B cell (primary cell): ENCODE measurements around the gene UBL4A. TPM values are rescaled to one million over a fixed set of nuclear protein-coding genes. Genes with fewer than 3 reads are reported as not detected.

Source experiments
- ATAC-seq: fragments of 200-7000 bp; cut with Tn5 transposase; one replicate; pipeline ENCODE4 v1.10.0; 2021; ENCODE audit warnings: low read depth, mild to moderate bottlenecking, moderate number of reproducible peaks, moderate library complexity
- CTCF ChIA-PET: fragments of 350-600 bp; sonication (Branson Sonifier 250); formaldehyde crosslinking; loops from one replicate; lab custom pipeline; 2021; ENCODE audit warnings: antibody characterized with exemption, inconsistent platforms; lab: Charles Lee
- POLR2A ChIA-PET: fragments of 350-600 bp; sonication (Branson Sonifier 250); formaldehyde crosslinking; loops from one replicate; lab custom pipeline; 2021; ENCODE audit warnings: antibody characterized with exemption; lab: Charles Lee
- DNase-seq: peaks from one replicate; pipeline ENCODE4 v3.0.0; 2013
- H2AFZ ChIP-seq: 2 replicates; pipeline ENCODE4 v1.6.1; 2012; ENCODE audit warnings: mild to moderate bottlenecking, low read depth, low read length; ENCODE audit not compliant: insufficient read depth, poor library complexity, severe bottlenecking
- H3K27ac ChIP-seq, 2 donors: 1 replicate in 1 of 2; 2 replicates in 1 of 2; pipeline ENCODE4 v1.5.1; 2012 to 2013; ENCODE audit warnings: low read length in 2 of 2, mild to moderate bottlenecking in 2 of 2, moderate library complexity in 1 of 2
- H3K27me3 ChIP-seq, 4 experiments: fragments of 200-600 bp in 1 of 4; sonication (generic) in 1 of 4; replicated peaks in 1 of 4; 1 replicate in 2 of 4; 2 replicates in 2 of 4; pipeline versions ENCODE4 v1.6.1 to v1.7.0; 2013 to 2016; ENCODE audit warnings: low read length in 3 of 4, mild to moderate bottlenecking in 2 of 4, mixed read lengths in 1 of 4, moderate library complexity in 1 of 4; ENCODE audit not compliant: insufficient read depth in 4 of 4, control insufficient read depth in 3 of 4; ENCODE audit errors: control extremely low read depth in 1 of 4
- H3K36me3 ChIP-seq, 2 experiments: replicated peaks in 1 of 2; 1 replicate in 1 of 2; 2 replicates in 1 of 2; pipeline versions ENCODE4 v1.6.1 to v1.7.1; 2013; ENCODE audit warnings: low read length in 1 of 2; ENCODE audit not compliant: insufficient read depth in 2 of 2, control insufficient read depth in 1 of 2; ENCODE audit errors: control extremely low read depth in 1 of 2, extremely low read depth in 1 of 2
- H3K4me1 ChIP-seq, 2 donors: fragments of 200-600 bp in 1 of 2; sonication (generic) in 1 of 2; 1 replicate in 1 of 2; 2 replicates in 1 of 2; pipeline versions ENCODE4 v1.5.1 to v1.6.1; 2013 to 2017; ENCODE audit warnings: low read length in 2 of 2; ENCODE audit not compliant: control insufficient read depth in 2 of 2, insufficient read depth in 2 of 2
- H3K4me2 ChIP-seq: replicated peaks from 2 replicates; pipeline ENCODE3; 2012; ENCODE audit warnings: mild to moderate bottlenecking, low read depth, low read length; ENCODE audit not compliant: poor library complexity, severe bottlenecking
- H3K4me3 ChIP-seq, 5 experiments: fragments of 200-600 bp in 1 of 5; sonication (generic) in 1 of 5; 1 replicate in 3 of 5; 2 replicates in 2 of 5; pipeline versions ENCODE4 v1.5.1 to v1.7.0; 2011 to 2016; ENCODE audit warnings: low read length in 4 of 5, mild to moderate bottlenecking in 4 of 5, low read depth in 2 of 5, control low read depth in 1 of 5, moderate library complexity in 1 of 5; ENCODE audit not compliant: insufficient read depth in 1 of 5; ENCODE audit errors: control extremely low read depth in 1 of 5, extremely low read depth in 1 of 5
- H3K79me2 ChIP-seq: fragments of 200-600 bp; sonication (generic); one replicate; pipeline ENCODE4 v1.6.0; 2016; ENCODE audit warnings: low read length; ENCODE audit not compliant: control insufficient read depth, insufficient read depth
- H3K9ac ChIP-seq: fragments of 200-600 bp; sonication (generic); 2 replicates; pipeline ENCODE4 v1.6.1; 2017; ENCODE audit warnings: mild to moderate bottlenecking, low read length, moderate library complexity
- H3K9me3 ChIP-seq, 3 donors: one replicate each; pipeline versions ENCODE4 v1.6.1 to v1.7.1; 2013; ENCODE audit warnings: low read length in 2 of 3; ENCODE audit not compliant: control insufficient read depth in 2 of 3, insufficient read depth in 1 of 3; ENCODE audit errors: control extremely low read depth in 1 of 3
- H4K20me1 ChIP-seq: 2 replicates; pipeline ENCODE4 v1.6.0; 2012; ENCODE audit warnings: mild to moderate bottlenecking, low read length; ENCODE audit not compliant: insufficient read depth, control insufficient read depth, poor library complexity, severe bottlenecking
- H3K27ac Mint-ChIP-seq: one replicate; pipeline ENCODE4 v1.8.0; 2021; ENCODE audit warnings: mixed read lengths
- H3K27me3 Mint-ChIP-seq: one replicate; pipeline ENCODE4 v1.8.0; 2021; ENCODE audit warnings: mixed read lengths
- H3K4me1 Mint-ChIP-seq: one replicate; pipeline ENCODE4 v1.8.0; 2021; ENCODE audit warnings: mixed read lengths
- H3K4me3 Mint-ChIP-seq: one replicate; pipeline ENCODE4 v1.8.0; 2021; ENCODE audit warnings: mixed read lengths
- H3K9me3 Mint-ChIP-seq: one replicate; pipeline ENCODE4 v1.8.0; 2022; ENCODE audit warnings: mixed read lengths; ENCODE audit not compliant: insufficient read depth
- EZH2 ChIP-seq: IDR thresholded peaks from 2 replicates; pipeline ENCODE4 v1.6.1; 2012; ENCODE audit warnings: borderline replicate concordance, low read depth, mild to moderate bottlenecking, moderate library complexity, low read length; ENCODE audit not compliant: insufficient read depth, poor library complexity, severe bottlenecking
- WGBS: methylation state at CpG from one replicate; pipeline ENCODE4 v1.1.5; 2013; ENCODE audit warnings: missing lambda C conversion rate; ENCODE audit not compliant: insufficient coverage; 5-methylcytosine and 5-hydroxymethylcytosine counted together
- intact Hi-C: fragments of 100-400 bp; cut with micrococcal nuclease; formaldehyde crosslinking; loops from one replicate; pipeline ENCODE4 v1.10.0; 2022
- polyA plus RNA-seq: library from polyadenylated mRNA; depleted of rRNA; stranded (reverse); fragments of >200 nt; gene quantifications from 2 replicates; pipeline ENCODE4 v1.2.3, GENCODE V29; 2012
- total RNA-seq, 2 donors: library from RNA; stranded (reverse); fragments of 120-200 nt in 1 of 2; gene quantifications; 1 replicate in 1 of 2; 2 replicates in 1 of 2; pipeline versions ENCODE4 v1.2.3 to v1.2.4, GENCODE V29; 2013 to 2022
- TF ChIP-seq, protein P1 (sequence below): fragments of 200-600 bp; IDR thresholded peaks from one replicate; pipeline ENCODE4 v1.8.0; 2022; ENCODE audit warnings: antibody characterized with exemption, mild to moderate bottlenecking

UBL4A gene
- total and polyA plus RNA-seq, 2 donors (not counting 1 experiment from before 2014, with no cell fraction given), result 13.1 to 23.3 TPM

DNA sequence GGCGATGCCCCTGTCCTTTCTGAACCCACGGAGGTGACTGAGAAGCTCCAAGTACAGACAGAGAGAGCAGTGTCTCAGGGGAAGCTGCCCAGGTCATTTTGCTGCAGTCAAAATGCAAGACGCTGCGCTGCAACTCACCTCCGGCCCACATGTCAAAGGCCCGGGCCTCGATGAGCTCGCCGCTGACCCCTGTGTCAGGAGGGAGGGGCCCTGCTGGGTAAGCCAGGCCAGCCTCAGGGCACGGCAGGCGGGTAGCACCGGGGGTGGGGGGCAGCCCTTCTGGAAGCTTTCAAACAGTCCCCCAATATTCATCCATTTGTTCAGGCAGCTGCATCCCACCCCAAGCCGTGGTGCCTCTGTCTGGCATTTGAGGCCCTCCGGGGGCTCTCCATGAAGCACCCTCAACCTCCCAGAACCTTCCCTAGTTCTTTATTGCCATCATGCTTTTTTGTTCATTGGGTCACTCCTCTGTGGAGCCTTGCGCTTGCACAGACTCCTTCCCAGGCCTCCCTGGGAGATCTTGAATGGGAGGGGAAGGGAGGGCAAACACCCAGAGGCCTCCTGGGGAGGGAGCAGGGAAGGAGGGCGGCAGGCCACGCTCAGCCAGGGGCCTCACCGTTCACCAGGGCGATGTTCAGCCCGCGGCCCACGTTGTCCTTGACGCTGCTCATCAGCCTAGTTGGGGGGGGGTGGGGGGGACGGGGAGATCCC, 21.4 kb upstream of the UBL4A start:
- H3K27ac Mint-ChIP-seq, result no peak overlapping the region
- H3K9me3 Mint-ChIP-seq, result no peaks in the 10 kb centered on the region
- no peaks in the 10 kb centered on the region for H3K27me3 Mint-ChIP-seq
- ATAC-seq (no peak), DNase-seq (no peak)
- TF ChIP-seq, protein P1, sequence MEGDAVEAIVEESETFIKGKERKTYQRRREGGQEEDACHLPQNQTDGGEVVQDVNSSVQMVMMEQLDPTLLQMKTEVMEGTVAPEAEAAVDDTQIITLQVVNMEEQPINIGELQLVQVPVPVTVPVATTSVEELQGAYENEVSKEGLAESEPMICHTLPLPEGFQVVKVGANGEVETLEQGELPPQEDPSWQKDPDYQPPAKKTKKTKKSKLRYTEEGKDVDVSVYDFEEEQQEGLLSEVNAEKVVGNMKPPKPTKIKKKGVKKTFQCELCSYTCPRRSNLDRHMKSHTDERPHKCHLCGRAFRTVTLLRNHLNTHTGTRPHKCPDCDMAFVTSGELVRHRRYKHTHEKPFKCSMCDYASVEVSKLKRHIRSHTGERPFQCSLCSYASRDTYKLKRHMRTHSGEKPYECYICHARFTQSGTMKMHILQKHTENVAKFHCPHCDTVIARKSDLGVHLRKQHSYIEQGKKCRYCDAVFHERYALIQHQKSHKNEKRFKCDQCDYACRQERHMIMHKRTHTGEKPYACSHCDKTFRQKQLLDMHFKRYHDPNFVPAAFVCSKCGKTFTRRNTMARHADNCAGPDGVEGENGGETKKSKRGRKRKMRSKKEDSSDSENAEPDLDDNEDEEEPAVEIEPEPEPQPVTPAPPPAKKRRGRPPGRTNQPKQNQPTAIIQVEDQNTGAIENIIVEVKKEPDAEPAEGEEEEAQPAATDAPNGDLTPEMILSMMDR, result no peak
- no peak for TF ChIP-seq EZH2
- 97% methylated on average over 9 of the region's 24 CpGs for WGBS
- Histone ChIP-seq H4K20me1 (no peaks in the 10 kb centered on the region), H2AFZ (no peak overlapping the region), H3K79me2 (no peaks in the 10 kb centered on the region), H3K4me1 (peaks cover 0 to 7% of the 10 kb centered on the region in 2 donors), H3K27me3 (no peaks in the 10 kb centered on the region), H3K9me3 (peaks cover 0 to 3% (median 0%) of the 10 kb centered on the region in 3 donors), H3K36me3 (peaks cover 0 to 18% of the 10 kb centered on the region in 2 experiments), H3K9ac (no peak overlapping the region), H3K4me2 (no peak overlapping the region), H3K27ac (no peak overlapping the region), H3K4me3 (no peak overlapping the region)
- H3K4me1 Mint-ChIP-seq, result peaks cover 3% of the 10 kb centered on the region
- POLR2A ChIA-PET, result no interaction called here
- intact Hi-C loops, result no loop called here
- H3K4me3 Mint-ChIP-seq, result no peak overlapping the region
- CTCF ChIA-PET, result no interaction called here
